ENCODE data around the gene PPP2R3A. TPM values are rescaled to one million over a fixed set of nuclear protein-coding genes. Genes with fewer than 3 reads are reported as not detected.

Gene PPP2R3A
- total RNA-seq, 2 experiments from 2014 or later: 0.44 to 0.49 TPM

GRCh38 chr3:135944831-135945230 lies 20.7 kb upstream of the PPP2R3A start:
- H3K27me3 Mint-ChIP-seq: peaks cover 12% of the 10 kb centered on the region
- H3K4me3 Mint-ChIP-seq: no peak overlapping the region
- no peak overlapping the region for H3K27ac Mint-ChIP-seq
- DNase-seq: no peak
- H3K4me1 Mint-ChIP-seq: no peaks in the 10 kb centered on the region
- no peaks in the 10 kb centered on the region for H3K36me3 Mint-ChIP-seq
- peaks cover 6% of the 10 kb centered on the region for H3K9me3 Mint-ChIP-seq

GRCh38 chr3:135950941-135951340 lies 14.6 kb upstream of the PPP2R3A start:
- Mint-ChIP-seq H3K36me3 (no peaks in the 10 kb centered on the region), H3K27me3 (peaks cover 3% of the 10 kb centered on the region), H3K4me1 (no peaks in the 10 kb centered on the region), H3K27ac (no peak overlapping the region), H3K9me3 (peaks cover 4% of the 10 kb centered on the region), H3K4me3 (no peak overlapping the region)
- no peak for DNase-seq

- Mint-ChIP-seq H3K4me1 (peaks cover 18% of the 10 kb centered on the region), H3K9me3 (peaks cover 21% of the 10 kb centered on the region), H3K36me3 (peaks cover 2% of the 10 kb centered on the region), H3K4me3 (peak overlapping the region; percentile 60), H3K27ac (no peak overlapping the region), H3K27me3 (peaks cover 17% of the 10 kb centered on the region)
- DNase-seq: no peak
These were observed 1.2 kb upstream of the PPP2R3A start for GRCh38 chr3:135964160-135964955.

GRCh38 chr3:135965129-135965505 lies 411 bp upstream of the PPP2R3A start:
- no peak for DNase-seq
- Mint-ChIP-seq H3K27ac (no peak overlapping the region), H3K9me3 (peaks cover 15% of the 10 kb centered on the region), H3K4me3 (peak overlapping the region; percentile 60), H3K27me3 (peaks cover 21% of the 10 kb centered on the region), H3K4me1 (peaks cover 18% of the 10 kb centered on the region), H3K36me3 (peaks cover 2% of the 10 kb centered on the region)

- Mint-ChIP-seq H3K27me3 (peaks cover 25% of the 10 kb centered on the region), H3K4me3 (peak overlapping the region; percentile 71), H3K9me3 (peaks cover 5% of the 10 kb centered on the region), H3K4me1 (peaks cover 20% of the 10 kb centered on the region), H3K27ac (no peak overlapping the region), H3K36me3 (no peaks in the 10 kb centered on the region)
- no peak for DNase-seq
These were observed 888 bp downstream of the PPP2R3A start for GRCh38 chr3:135966271-135966961.

- Mint-ChIP-seq H3K4me3 (peak overlapping the region; percentile 71), H3K36me3 (no peaks in the 10 kb centered on the region), H3K27ac (no peak overlapping the region), H3K4me1 (peaks cover 20% of the 10 kb centered on the region), H3K9me3 (peaks cover 3% of the 10 kb centered on the region), H3K27me3 (peaks cover 25% of the 10 kb centered on the region)
- DNase-seq: no peak
These were observed 1.4 kb downstream of the PPP2R3A start for GRCh38 chr3:135966962-135967274.

GRCh38 chr3:135967867-135968266 lies 2.3 kb downstream of the PPP2R3A start:
- Mint-ChIP-seq H3K4me1 (peaks cover 20% of the 10 kb centered on the region), H3K9me3 (no peaks in the 10 kb centered on the region), H3K27me3 (peaks cover 25% of the 10 kb centered on the region)

GRCh38 chr3:135970506-135971116 lies 5.1 kb downstream of the PPP2R3A start:
- Mint-ChIP-seq H3K4me3 (no peak overlapping the region), H3K9me3 (no peaks in the 10 kb centered on the region), H3K36me3 (no peaks in the 10 kb centered on the region), H3K4me1 (peaks cover 15% of the 10 kb centered on the region), H3K27ac (no peak overlapping the region), H3K27me3 (peaks cover 30% of the 10 kb centered on the region)
- DNase-seq: no peak

More at GRCh38 chr3:135967867-135968266, 2.3 kb downstream of the PPP2R3A start:
- H3K27ac Mint-ChIP-seq: no peak overlapping the region
- H3K4me3 Mint-ChIP-seq: no peak overlapping the region
- no peak for DNase-seq
- H3K36me3 Mint-ChIP-seq: no peaks in the 10 kb centered on the region

GRCh38 chr3:135973841-135974240 lies 8.3 kb downstream of the PPP2R3A start:
- H3K9me3 Mint-ChIP-seq: no peaks in the 10 kb centered on the region
- H3K36me3 Mint-ChIP-seq: no peaks in the 10 kb centered on the region
- peaks cover 2% of the 10 kb centered on the region for H3K4me1 Mint-ChIP-seq
- H3K4me3 Mint-ChIP-seq: no peak overlapping the region
- peaks cover 15% of the 10 kb centered on the region for H3K27me3 Mint-ChIP-seq
- H3K27ac Mint-ChIP-seq: no peak overlapping the region
- DNase-seq: no peak

GRCh38 chr3:135975053-135975452 lies 9.5 kb downstream of the PPP2R3A start:
- Mint-ChIP-seq H3K27me3 (peaks cover 11% of the 10 kb centered on the region), H3K27ac (no peak overlapping the region), H3K9me3 (no peaks in the 10 kb centered on the region), H3K4me1 (peaks cover 2% of the 10 kb centered on the region), H3K36me3 (no peaks in the 10 kb centered on the region), H3K4me3 (no peak overlapping the region)
- DNase-seq: no peak

- H3K9me3 Mint-ChIP-seq: no peaks in the 10 kb centered on the region
- H3K36me3 Mint-ChIP-seq: no peaks in the 10 kb centered on the region
- H3K4me1 Mint-ChIP-seq: no peaks in the 10 kb centered on the region
- no peak overlapping the region for H3K4me3 Mint-ChIP-seq
- DNase-seq: no peak
- peaks cover 9% of the 10 kb centered on the region for H3K27me3 Mint-ChIP-seq
- no peak overlapping the region for H3K27ac Mint-ChIP-seq
These were observed 10.0 kb downstream of the PPP2R3A start for GRCh38 chr3:135975536-135975935.

GRCh38 chr3:135980343-135980742 lies 14.8 kb downstream of the PPP2R3A start:
- no peaks in the 10 kb centered on the region for H3K4me1 Mint-ChIP-seq
- H3K27ac Mint-ChIP-seq: no peak overlapping the region
- no peak for DNase-seq
- H3K36me3 Mint-ChIP-seq: no peaks in the 10 kb centered on the region
- H3K4me3 Mint-ChIP-seq: no peak overlapping the region
- no peaks in the 10 kb centered on the region for H3K9me3 Mint-ChIP-seq
- H3K27me3 Mint-ChIP-seq: peaks cover 12% of the 10 kb centered on the region

GRCh38 chr3:135981701-135982403 lies 16.3 kb downstream of the PPP2R3A start:
- Mint-ChIP-seq H3K4me3 (no peak overlapping the region), H3K27ac (no peak overlapping the region), H3K27me3 (peaks cover 12% of the 10 kb centered on the region), H3K36me3 (no peaks in the 10 kb centered on the region), H3K4me1 (no peaks in the 10 kb centered on the region), H3K9me3 (no peaks in the 10 kb centered on the region)
- no peak for DNase-seq

GRCh38 chr3:135982404-135982761 lies 16.9 kb downstream of the PPP2R3A start:
- Mint-ChIP-seq H3K4me1 (no peaks in the 10 kb centered on the region), H3K4me3 (no peak overlapping the region), H3K27me3 (peaks cover 12% of the 10 kb centered on the region), H3K9me3 (no peaks in the 10 kb centered on the region), H3K36me3 (no peaks in the 10 kb centered on the region), H3K27ac (no peak overlapping the region)
- no peak for DNase-seq

GRCh38 chr3:135982922-135983581 lies 17.5 kb downstream of the PPP2R3A start:
- DNase-seq: no peak
- Mint-ChIP-seq H3K4me1 (no peaks in the 10 kb centered on the region), H3K9me3 (no peaks in the 10 kb centered on the region), H3K4me3 (no peak overlapping the region), H3K36me3 (no peaks in the 10 kb centered on the region), H3K27ac (no peak overlapping the region), H3K27me3 (peaks cover 12% of the 10 kb centered on the region)

Measured in activated naive CD8-positive, alpha-beta T cell treated with anti-CD3 and anti-CD28 coated beads for 36 hours (primary cell).